Kasumi-1 (cell line): ENCODE measurements around the gene CCDC12.

Source experiments
- DNase-seq, 2 experiments: peaks; one replicate each; lab custom pipeline; 2025; lab: John Stamatoyannopoulos, UW

CCDC12 gene

DNA sequence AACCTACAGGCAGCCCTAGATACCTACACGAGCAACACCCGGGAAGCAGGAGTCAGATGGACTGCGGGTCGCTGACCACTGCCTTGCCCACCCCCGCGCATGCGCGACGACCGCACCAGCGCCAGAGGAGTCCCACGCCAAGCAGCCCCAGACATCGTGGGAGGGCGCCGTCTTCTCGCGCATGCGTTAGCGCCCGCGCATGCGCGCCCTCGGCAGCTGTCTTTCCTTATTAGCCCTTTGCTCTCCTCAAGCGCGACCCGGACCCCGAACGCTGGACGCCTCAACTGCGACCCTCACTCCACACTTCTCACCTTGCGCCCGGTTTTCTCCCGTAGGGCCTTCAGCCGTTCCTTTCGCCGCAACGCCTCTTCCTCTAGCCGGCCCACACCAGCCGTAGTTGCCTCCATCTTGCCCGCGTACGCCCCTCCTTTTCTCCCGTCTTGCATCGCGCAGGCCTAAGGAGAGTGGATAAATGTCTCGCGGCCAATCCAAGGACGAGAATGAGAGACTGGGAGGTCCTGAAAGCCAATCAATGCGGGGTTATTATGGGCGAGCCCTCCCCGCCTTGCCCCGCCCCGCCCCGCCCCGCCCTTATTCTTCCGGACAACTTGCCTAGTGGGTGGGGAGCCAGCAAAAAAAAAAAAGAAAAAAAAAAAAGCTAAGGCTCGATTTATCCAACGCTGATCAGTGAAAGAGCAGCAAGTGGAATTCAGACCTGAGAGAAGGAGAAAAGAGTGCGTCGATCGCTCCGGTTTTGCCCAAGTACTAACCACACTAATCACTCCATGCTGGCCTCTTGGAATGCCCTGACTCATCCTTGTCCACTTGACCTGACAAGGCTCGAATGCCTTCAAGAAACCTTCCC, at the start of gene CCDC12:
Gene CCDC12, minus strand, starts transcription at position 420 of the 865 bp plus-strand sequence. Its CDS starts 13 bp downstream, at position 407.
- peak; percentile 98 to 99 for DNase-seq

DNA sequence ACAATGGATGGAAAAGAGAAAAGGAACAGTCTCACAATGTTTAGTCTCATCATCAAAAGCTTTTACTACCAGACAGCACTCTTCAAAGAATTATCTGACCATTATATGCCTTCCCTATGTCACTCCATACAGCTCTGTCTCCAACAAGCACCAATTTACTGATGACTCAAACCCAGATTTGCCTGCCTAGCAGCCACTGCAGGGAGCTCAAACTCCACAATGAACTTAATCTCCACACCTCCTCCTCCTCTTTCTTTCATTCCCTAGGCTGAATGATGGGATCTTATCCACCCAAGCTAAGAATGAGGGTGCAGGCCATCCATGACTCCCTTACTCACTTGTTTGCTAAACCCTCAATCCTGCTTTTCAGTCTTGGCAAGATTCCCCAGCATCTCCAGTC, 48.4 kb upstream of the CCDC12 start:
- DNase-seq, result no peak

DNA sequence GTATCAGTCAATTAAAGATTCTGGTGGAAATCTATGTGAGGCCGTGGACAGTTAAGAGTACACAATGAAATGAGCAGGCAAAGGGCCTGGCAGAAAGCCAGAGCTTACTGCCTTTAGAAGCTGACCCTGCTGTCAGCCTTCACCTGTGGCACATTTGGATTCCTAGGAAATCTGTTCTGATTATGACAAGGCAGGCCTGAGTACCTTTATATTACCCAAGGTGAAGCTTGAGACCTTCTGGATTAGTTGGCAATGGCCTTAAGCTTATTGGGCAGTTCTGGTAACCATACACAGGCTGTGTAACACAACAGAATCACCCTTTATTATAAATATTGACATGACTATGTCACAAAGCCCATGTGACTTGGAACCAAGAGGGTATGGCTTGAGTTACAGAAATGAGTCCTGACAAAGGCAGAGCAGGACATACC, 46.1 kb upstream of the CCDC12 start:
- DNase-seq, result no peak

DNA sequence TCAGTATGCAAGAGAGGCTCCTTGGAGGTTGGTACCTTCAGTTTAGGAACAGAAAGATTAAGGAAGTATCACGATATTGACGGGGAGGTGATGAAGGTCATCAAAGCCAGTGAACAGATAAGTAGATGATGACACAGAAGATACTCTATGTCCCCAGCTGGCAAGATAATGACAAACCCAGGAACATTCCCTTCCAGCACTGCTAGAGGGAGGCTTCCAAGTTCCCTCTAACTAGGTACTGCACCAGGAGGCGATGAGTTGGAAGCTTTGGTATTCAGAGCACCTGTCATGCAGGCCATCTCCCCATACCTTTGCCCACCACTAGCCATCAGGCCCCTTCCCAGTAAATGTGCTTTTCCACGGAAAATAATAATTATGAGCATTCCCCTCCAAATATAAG, 43.8 kb upstream of the CCDC12 start:
- DNase-seq, result no peak

DNA sequence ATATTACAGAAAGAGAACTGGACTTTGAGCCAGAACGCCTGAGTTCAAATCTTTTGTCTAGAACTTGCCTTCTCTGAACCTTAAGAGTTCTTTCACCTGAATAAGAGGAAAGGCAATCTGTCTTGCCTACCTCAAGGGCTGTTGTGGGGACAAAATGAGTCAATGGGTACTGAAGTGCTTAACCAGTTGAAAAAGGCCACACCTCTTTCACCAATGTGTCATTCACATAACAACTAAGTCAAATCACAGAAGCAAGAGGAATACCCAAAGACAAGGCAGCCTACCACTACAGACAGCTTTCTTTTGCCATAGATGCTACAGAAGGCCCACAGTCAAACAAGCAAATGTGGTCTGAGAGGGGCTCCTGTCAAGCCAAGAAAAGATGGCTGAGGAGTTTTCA, 42.7 kb upstream of the CCDC12 start:
- no peak for DNase-seq

DNA sequence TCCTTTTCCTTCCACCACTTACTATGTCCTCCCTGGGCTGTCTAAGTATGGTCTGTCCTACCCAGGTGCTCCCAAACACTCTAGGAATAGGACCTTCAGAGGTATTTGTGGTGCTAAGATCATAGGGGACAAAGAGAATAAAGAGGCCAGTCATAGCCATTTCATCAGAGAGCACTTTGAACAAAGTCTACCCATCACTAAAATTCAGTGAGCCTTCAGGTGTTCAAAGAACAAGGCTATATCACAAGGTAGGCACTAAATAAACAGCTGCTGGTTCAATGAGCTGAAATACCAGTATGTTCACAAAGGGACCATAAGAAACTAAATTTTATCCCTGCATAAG, 41.7 kb upstream of the CCDC12 start:
- DNase-seq, result no peak

DNA sequence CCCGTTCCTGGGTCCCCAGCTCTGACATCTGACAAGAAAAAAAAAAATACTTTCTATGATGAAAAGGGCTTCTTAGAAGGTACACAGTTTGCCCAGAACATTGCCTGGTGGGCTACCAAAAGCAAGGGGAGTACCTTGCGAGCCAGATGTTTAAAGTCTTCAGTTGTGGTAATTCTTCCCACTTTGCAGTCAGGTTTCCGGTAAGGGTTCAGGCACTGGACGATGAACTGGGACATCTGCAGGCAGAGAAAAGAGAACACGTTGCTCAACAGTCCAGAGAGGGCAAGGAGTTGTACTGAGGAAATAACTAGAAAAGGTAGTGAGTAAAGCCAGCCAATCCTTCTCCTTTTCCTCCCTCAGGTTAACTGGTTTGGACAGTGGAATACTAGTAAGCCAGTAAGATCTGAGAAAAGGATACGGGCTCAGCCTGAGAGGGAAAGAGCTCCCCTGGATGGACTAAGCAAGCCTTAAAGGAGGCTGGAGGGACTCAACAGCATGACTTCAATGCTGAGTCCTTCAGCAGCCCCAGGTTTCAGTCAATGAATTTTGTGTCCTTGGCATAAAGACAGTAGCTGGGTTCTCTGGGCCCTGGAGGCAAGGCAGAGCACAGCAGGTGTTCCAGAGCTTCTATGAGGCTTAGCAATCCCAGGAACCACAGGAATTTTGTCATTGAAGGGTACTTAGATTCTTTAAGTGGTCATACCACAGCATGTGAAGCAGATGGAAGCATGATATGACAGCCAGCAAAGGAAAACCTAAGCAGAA, 41.1 kb upstream of the CCDC12 start:
- DNase-seq, result peak; percentile 75 to 80

DNA sequence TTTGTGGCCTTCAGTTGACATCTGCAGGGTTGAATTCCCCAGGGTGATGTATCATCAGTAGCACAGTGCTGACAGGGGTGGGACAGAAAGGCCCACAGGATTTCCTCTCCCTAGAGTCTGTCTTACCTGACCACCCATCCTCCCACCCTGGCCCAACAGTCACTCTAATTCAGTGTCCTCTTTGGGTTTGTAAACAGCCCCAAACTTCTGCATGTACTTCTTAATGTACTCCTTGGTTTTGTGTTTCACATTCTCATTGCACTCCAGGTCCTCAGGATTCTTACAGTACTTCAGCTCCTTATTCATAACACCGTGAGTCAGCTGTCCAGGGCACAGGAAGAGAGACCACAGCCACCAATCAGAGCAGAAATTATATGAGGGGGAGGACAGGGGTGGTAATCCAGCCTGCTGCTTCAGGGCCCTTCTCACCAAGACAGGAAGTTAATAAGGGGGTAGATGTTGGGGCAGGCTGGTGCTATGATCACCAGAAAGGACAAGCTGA, 40.4 kb upstream of the CCDC12 start:
- peak; percentile 95 to 96 for DNase-seq

DNA sequence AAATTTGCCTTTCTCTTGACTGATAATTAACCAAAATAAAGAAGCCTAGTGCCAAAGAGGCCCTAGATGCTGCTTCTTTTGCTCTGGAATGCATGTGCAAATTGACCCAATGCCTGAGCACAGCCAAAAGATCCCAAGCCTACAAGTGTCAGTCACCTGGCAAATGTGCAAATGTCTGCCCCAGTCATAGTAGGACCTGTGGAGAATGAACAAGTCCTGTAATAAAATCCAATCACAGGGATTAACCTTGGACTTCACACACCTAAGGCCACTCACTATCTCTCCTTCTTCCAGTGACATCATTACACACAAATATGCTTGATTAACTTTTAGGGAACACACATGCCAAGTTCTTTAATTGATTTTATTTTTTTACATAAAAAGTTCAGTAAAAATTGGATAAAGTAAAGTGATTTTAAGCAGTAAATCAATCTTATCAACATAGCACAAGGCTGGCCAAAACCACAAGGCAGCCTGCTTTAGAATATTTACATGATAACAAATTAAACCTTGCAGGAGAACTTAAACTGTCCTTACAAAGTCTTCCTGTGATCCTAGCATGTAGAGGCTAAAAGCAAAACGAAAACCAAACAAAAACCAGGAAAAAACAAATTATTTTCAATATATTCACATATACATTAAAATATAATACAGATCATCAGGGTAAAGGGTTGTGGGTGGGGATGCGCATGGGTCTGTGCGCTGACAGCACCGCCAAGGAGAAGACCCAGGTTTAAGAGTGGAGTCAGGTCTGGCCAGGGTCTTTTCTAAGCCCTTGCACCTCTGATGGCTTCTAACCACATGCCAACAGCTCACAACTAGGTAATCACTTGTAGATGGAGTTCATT, 39.8 kb upstream of the CCDC12 start:
- DNase-seq, result no peak

DNA sequence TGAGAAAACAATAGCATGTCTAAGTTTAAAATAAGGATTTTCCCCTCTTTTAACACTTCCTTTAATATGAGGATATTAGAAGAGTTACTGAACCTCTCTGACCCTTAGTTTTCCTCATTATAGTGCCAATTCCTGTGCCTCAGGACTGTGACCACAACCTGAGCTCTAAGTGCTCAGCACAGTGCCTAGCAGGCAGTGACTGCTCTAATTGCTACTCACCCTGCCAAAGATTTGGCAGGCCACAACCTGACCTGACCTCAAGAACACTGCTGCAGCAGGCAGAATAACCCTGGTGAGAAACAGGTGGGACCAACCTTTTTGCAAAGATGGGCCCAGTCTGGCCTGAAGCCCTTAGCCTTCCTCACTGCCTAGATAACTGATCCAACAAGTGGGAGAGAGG, 38.6 kb upstream of the CCDC12 start:
- no peak for DNase-seq

DNA sequence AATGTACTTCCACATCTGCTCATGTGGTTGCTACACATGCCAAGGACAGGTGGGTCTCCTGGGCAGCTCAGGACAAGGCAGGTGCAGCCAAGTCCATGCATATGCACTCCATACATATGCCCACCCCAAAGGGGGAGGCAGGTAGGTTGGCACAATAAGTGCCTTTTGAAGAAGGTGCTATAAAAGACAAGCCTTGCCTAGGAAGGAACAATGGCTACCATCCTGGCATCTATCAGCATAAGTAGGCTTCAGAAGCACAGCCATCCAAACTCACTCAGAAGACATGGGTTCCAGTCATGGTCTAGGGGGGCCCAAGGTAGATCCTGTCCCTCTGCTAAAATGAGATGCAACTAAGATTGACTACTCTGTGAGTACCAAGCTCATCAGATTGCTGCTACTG, 37.5 kb upstream of the CCDC12 start:
- DNase-seq, result no peak

DNA sequence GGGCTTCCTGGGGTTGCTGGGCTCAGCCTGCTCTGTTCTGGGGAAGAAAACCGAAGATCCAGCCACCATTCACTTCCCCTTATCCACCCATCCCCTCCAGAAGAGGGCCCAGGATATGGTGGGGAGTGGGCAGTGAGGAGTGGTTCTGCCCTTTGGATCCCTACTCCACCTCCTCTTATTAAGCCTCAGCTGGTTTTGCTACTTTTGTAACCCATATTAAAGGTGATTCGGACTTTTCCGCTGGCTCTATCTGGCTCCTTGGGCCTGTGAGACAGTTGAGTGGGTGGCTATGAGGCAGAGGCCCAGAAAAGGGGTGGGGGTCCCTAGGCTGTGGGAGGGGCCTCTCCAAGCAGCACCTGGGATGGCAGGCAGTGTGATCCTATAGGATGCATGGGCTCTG, 36.7 kb upstream of the CCDC12 start:
- DNase-seq, result no peak

DNA sequence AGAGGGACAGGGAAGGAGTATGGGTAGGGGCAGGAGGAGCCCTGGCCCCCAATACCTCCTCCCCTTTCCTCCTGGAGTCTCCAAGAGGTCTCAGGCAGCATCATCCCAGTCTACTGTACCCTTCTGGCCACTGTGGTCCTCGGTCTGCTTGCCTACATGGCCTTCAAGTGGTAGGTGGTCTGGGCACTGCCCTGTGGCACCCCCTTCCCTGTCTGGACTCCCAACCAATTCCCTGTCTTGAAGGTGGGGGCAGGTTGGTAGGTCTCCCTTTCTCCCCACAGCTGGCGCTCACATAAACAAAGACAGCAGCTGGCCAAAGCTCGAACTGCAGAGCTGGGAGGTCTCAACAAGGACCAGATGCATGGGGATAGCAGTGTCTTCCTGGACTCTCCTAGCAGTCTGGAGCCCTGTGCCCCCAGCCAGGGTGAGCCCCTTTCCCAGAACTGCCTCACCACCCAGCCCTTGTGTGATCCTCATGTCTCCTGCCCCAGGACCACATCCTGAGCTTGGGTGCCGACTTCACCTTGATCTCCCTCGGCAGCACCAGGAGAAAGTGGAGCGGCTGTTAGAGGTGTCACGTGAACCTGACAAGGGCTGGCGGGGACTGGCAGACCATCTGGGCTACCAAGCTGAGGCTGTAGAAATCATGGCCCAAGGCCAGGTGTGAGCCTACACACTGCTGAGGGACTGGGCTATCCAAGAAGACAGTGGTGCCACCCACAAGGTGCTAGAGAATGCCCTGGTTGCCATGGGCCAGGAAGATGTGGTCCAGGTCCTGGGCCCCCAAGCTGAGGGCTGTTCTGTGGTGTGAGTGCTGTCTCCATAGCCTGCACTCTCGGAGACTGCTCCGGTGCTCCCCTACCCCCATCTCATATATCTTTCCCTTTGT, 36.0 kb upstream of the CCDC12 start:
- no peak for DNase-seq

DNA sequence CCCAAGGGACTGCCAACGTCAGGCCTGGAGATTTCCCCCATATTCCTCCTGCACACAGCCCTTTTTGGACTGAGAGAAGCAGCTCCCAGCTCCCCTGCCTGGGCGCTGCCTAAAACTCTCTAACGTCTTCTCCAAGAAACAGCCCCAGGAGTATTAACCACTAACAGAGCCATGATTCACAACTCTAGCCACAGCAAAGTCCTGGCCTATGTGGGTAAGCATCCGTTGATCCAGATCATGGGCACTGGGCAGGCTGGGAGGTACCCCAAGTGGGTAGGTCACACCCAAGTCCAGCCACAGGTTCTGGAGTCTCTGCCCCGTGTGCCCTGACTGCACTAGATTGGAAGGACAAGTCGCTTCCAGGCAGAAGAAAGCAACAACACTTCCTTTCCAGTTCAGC, 34.8 kb upstream of the CCDC12 start:
- DNase-seq, result no peak

DNA sequence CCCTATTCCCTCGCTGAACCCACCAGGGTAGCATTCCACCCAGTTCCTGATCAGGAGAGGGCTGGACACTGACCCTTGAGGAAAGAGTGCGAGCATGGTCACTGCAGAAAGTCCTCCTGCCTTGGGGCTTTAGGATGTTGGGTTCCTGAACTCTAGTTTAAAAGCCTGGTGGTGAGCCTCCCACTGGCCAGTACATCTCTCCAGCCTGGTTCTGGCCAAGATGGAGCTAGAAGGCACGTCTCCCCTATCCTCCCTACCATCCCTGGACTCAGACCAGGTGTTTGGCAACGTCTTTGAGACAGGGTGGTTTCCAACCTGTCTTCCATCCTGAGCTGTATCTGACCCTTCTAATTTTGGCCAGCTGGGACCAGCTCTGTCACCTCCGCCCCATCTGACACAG, 34.4 kb upstream of the CCDC12 start:
- DNase-seq, result no peak

DNA sequence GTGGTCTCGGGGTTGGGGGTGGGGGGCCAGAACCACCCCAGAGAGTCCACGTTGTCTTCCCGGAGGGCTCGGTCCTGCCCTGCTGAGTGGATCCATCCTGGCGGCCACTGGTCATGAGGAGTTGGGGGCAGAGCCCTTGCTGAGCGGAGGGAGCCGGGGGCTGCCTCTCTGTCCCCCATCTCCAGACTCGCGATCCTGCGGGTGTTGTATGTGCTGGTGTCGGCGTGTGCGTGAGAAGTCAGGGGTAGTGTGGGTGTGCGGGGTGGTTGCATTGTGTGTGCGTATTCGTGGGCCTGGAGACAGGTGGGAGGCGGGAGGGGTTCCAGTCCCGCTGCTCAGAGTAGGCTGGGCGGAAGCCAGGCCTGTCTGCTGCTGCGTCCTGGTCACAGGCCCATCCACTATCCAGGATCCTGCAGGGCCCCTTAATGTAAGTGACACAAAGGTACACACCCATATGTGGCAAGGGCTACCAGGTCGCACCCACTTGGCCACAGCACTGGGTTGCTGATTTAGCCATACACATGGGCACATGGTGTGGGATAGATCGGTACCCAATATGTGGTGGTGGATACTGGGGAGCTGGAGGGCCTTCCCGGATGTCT, 33.7 kb upstream of the CCDC12 start:
- no peak for DNase-seq

DNA sequence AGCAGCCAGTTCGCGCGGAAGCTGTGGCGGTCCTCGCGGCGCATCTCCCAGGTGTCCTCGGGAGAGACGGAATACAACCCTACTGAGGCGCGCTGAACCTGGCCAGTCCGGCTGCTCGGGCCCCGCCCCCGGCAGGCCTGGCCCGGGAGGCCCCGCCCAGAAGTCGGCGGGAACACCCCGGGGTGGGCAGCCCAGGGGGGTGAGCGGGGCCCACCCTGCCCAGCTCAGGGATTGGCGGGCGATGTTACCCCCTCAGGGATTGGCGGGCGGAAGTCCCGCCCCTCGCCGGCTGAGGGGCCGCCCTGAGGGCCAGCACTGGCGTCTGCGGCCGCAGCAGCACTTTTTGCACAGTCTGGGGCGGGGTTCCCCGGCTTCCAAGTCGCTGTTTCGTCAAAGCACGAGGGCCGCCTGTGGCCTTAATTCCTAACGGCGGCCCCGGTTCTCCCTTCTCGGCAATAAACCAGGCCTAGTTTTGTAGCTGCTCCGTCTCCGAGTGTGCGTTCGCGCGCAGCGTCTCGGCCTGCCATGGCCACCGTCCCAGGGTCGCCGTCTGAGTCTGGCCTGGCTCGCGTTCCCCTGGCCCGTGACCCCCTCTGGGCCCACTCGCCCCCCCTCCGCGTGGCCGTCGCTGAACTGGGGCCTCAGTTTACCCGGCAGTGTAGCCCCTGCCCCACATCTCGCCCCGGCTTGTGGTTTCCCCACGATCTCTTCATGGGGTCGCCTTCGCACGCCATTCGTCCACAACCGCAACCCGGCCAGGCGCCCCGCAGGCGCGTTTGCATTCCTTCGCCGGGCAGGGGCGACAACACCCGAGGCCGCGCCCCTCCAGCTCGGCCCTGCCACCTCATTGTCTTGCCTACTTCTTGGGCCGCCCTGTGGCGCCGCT, 32.9 kb upstream of the CCDC12 start:
- peak; percentile 26 to 30 for DNase-seq

DNA sequence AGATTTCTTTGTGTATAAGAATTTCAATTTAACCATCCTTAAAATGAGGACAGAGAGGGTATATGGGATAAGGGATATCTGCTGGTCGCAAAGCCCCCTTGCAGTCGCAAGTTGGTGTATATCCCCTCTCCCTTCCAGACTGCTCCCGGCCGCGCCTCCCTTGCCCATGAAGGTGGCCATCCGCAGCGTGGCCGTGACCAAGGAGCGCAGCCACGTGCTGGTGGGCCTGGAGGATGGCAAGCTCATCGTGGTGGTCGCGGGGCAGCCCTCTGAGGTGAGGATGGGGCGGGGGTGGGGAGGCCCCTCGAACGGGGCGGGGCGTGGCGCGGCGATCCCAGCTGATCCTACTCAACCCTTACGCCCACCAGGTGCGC, 32.3 kb upstream of the CCDC12 start:
- no peak for DNase-seq

DNA sequence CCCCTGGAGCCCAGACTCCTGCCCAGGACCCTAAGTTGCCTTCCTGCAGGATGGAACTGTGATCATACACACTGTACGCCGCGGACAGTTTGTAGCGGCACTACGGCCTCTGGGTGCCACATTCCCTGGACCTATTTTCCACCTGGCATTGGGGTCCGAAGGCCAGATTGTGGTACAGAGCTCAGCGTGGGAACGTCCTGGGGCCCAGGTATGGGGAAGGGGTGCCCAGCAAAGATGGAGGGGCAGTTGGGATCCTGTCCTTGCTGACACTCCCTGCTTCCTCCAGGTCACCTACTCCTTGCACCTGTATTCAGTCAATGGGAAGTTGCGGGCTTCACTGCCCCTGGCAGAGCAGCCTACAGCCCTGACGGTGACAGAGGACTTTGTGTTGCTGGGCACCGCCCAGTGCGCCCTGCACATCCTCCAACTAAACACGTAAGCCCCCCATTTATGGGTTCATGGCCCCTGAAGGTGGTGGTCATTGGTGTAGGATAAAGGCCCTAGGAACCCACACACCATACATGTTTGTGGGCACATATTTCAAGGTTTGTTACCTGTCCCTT, 31.8 kb upstream of the CCDC12 start:
- DNase-seq, result no peak
